ENCODE measurements around the gene BAHCC1. TPM values are rescaled to one million over a fixed set of nuclear protein-coding genes. Genes with fewer than 3 reads are reported as not detected.

Gene BAHCC1
- total RNA-seq, 1 donor from 2014 or later, result 23.7 TPM

DNA sequence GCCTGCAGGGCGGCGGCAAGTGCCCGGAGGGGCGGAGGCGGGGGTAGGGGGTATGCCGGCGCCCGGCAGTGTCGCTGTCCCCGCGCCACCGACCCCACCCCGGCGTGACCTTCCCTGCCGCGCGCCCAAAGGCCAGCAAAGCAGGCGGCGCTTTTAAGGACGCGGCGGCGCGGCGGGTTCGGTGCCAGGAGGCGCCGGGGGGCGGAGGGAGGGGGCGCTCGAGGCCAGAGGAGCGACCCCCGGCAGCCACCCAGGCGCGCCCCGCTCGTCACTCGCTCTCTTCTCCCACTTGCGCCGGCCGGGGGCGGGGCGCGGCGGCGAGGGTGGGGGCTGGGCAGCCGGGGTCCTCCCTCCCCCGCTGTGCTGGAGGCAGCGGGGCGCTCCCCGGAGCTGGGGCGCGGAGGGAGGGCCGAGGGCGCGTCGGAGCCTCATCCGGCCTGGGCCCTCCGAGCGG, 8.6 kb upstream of the BAHCC1 start:
- no peak for DNase-seq (ENCODE audit: low spot score)

GRCh38 chr17:81387100-81388090, 7.9 kb upstream of the BAHCC1 start:
- DNase-seq (ENCODE audit: low spot score), result no peak

- no peak for DNase-seq (ENCODE audit: low spot score)
These were observed 7.1 kb upstream of the BAHCC1 start for GRCh38 chr17:81388091-81388611.

DNA sequence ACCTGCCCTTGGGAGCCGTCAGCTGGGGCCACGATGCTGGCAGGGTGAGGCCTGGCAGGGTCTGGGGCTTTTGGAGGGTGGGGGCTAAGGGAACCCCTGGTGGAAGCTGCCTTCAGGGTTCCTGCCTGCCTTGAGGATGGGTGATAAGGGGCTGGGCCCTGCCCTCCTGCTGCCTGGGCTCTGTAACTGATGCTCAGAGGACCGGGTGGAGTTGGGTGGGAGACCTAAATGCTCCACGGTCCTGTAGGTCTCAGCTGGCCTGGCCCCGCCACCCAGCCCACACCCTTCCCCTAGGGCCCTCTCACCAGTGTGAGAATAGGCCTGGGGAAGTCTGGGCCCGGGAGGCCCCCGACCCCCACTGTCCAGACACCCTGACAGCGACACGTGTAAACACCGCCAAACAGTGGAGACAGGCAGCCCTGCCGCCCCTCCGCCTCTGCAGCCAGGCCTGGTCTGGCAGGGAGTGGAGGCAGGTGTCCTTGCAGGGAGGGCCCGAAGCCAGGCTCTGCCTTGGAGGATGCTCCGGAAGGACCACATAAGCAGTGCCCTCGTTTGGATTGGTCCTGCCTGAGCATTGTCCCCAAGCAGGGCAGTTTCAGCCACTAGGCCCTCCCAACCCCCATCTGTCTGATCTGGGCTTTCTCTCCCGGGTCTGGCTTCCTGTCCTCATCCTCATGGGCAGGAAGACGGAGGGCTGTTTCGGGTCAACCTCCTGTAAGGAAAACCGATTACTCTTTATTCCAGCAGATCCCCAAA, 6.5 kb upstream of the BAHCC1 start:
- DNase-seq (ENCODE audit: low spot score), result no peak

GRCh38 chr17:81389585-81389984, 5.7 kb upstream of the BAHCC1 start:
- DNase-seq (ENCODE audit: low spot score), result no peak

- DNase-seq (ENCODE audit: low spot score), result no peak
These were observed 5.0 kb upstream of the BAHCC1 start for GRCh38 chr17:81390029-81390872.

- DNase-seq (ENCODE audit: low spot score), result no peak
These were observed 4.4 kb upstream of the BAHCC1 start for GRCh38 chr17:81390873-81391255.

GRCh38 chr17:81391293-81391935, 3.8 kb upstream of the BAHCC1 start:
- no peak for DNase-seq (ENCODE audit: low spot score)

DNA sequence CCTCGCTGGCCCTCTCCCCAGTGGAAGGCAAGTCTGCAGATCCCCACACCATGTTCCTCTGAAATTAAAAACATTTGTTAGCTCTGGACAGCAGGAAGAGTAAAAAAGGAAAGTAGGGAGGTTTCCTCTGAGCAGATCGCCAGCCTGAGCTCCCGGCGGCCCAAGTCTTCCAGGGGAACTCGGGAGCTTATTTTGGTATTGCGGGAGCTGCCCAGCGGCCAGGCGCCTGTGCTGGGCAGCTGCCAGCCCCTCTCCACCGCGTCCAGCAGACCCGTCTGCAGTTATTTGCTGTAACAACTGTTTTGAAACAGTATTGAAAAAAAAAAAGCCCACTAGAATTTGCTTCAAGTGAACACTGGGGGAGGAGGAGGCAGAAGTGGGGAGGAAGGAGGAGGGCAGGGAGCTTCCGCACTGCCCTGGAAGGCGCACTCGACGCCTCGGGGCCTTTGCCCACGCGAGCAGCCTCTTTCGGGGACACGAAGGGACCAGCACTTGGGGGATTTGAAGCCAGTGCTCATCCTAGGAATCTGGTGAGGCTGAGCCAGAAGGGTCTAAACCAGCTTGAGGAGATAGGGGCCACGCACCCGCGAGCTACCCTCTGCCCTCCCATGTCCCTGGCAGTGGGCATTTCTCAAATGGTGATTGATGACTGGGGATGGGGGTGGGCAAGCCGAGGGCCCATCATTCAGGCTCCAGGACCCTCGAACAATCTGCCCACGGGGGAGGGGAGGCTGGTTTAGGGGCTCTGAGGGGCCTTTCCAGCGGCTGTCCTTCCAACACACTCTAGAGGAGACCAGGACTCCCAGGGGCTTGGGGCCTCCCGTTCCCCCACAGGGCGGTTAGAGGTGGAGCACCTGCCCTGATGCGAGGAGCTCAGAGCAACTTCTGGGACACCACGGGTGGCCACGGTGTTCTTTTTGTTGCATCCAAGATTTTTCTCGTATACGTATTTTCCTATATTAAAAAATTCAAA, 3.0 kb upstream of the BAHCC1 start:
- DNase-seq (ENCODE audit: low spot score), result no peak

DNA sequence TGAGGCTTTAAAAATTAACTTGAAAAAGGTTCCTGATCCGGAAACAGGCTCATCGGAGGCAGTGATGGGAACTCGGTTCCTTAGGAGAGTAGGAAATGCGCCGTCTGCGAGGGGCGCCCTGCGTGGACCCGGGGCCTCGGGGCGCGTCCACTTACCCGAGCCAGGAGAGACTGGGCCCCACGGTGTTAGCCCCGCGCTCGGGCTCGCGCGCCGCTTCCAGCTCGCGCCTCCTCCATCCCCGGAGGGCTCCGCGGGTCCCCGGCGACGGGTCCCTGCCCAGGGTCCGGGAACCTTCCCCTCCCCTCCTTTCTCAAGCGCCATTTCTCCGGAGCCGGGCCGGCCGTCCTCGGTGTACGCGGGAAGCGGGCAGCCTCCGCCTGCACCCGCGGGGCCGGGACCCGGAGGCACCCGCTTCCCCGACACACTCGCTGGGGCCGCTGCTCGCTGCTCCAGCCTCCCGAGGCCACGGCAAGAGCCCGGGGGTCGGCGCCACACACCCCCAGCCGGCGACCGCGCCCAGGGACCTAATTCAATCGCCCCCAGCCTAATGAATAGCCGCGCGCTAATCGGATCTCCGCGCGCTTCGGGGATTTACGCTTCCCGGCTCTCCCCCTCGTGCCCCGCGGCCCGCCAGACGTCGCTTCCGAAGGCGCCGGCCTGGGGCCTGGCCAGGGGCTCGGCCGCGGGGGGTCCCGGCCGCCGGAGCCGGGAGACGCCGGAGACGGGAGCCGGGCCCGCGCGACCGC, 2.2 kb upstream of the BAHCC1 start:
- DNase-seq (ENCODE audit: low spot score), result no peak

DNA sequence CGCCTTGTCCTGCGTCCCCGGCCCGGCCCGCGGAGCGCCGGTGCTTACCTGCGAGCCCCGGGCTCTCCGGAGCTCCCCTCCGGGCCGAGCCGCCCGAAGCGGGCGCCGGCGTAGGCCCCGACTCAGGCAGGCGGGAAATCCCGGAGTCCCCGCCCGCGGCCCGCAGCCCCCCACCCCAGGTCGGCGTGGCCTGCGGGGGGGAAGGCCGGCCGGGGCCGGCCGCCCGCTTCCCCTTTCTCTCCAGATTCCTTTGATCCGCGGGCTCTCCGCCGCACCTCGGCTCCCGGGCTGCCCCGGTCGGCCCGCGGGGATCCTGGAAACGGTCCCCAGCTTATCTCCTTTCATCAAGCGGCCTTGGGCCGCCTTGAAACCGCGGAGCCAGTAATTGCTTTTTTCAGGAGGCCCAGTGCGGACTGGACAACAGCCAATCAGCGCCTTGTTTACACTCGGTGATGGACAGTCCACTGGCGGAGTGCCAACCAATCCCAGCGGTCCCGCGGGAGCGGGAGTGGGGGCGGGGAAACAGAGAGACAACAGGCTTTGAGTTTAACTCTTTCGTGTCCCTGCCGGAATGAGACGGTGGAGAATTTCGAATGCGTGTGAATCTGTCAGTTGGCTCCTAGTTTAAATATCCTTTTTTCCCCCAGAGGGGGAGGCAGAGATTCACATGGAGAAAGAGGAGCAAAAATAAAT, 1.4 kb upstream of the BAHCC1 start:
- DNase-seq (ENCODE audit: low spot score), result peak; percentile 100

DNA sequence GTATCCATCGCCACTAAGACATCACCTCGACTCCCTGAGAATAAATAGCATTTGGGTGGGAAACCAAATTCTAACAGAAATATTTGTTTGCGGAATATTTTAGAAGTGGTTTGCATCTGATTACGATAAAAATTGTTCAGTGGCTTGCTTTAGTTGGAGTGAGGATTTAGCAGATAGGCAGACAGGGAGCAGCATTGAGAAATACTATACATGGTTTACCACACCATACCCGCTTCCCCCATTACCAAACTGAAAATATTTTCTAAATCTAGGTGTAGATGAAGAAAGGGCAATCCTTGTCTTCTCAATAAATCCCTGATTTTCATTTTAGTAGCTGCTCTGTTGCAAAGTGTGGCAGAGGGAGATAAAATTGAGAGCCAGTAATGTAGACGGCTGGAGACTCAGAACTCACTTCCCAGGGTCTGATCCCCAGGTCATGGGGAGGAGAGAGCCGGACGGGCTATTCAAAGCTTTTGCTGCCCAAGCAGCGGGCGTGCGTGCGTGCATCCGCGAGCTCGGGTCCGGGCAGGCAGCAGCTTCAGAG, 808 bp upstream of the BAHCC1 start:
- no peak for DNase-seq (ENCODE audit: low spot score)

GRCh38 chr17:81395600-81396277, 482 bp downstream of the BAHCC1 start:
- no peak for DNase-seq (ENCODE audit: low spot score)

- DNase-seq (ENCODE audit: low spot score), result no peak
These were observed 1.0 kb downstream of the BAHCC1 start for GRCh38 chr17:81396278-81396721.

- DNase-seq (ENCODE audit: low spot score), result no peak
These were observed 1.6 kb downstream of the BAHCC1 start for GRCh38 chr17:81396722-81397313.

DNA sequence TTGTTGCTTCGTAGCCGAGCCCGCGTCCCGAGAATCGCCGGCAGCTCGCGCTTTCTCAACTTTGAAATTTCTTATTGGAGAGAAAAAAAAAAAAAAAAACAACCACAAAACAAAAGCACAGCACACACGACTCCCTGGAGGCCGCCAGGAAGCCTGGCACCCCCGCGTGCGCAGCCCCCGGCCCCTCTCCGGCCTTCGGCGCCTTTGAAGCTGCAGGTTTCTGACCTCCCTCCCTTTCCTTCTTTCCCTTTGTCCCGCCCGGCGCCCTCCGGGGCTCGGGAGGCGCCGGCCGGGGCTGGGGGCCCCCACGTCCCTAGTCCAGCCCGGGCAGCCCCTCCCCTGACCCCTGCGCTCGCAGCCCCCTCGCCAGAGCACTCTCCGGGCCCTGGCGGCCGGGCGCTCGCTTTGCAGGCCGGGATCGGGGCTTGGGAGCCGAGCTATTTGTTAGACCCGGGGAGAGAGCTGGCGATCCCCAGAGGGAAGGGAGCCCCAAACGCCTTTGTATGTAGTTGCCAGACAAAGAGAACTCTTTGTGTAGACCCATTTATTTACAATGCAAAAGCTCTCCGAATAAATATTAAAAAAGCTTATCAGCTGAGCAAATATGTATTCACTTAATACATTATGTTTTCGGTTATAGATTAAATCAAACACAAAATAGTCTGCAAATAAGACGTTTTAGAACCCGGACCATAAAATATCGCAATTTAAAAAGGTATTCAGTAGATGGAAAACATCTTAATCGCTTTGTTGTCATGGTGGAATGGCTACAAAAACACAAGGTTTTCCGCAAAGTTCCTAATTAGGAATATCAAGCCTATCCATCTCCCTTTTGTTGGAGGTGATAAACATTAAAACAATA, 2.3 kb downstream of the BAHCC1 start:
- no peak for DNase-seq (ENCODE audit: low spot score)

Data from ureter (tissue), 1 donor.